SK-N-SH treated with all-trans-retinoic acid at 6 μM for 48 hours (cell line): Measurements from ENCODE around the gene ARHGEF11.

ENCODE experiments used
- ATAC-seq: fragments of 200-7000 bp; cut with Tn5 transposase; 3 replicates; pipeline ENCODE4 v1.9.1; 2020; ENCODE audit warnings: mild to moderate bottlenecking, moderate library complexity
- ARNTL ChIP-seq: fragments of 450-650 bp; formaldehyde crosslinking; IDR thresholded peaks from 2 replicates; pipeline ENCODE4 v1.5.0; 2020; ENCODE audit warnings: low read depth, mild to moderate bottlenecking, moderate library complexity, borderline replicate concordance
- BACH2 ChIP-seq: fragments of 250-450 bp; sonication (Bioruptor Pico); IDR thresholded peaks from 2 replicates; pipeline ENCODE4 v1.9.0; 2021; ENCODE audit warnings: mild to moderate bottlenecking, borderline replicate concordance
- CREB5 ChIP-seq: fragments of 250-450 bp; sonication (Bioruptor Pico); IDR thresholded peaks from 2 replicates; pipeline ENCODE4 v1.5.1; 2020; ENCODE audit warnings: low read depth, mild to moderate bottlenecking, moderate library complexity
- CSRNP3 ChIP-seq: fragments of 250-450 bp; sonication (Bioruptor Pico); IDR thresholded peaks from 2 replicates; pipeline ENCODE4 v1.5.1; 2021; ENCODE audit warnings: mild to moderate bottlenecking, moderate library complexity
- ESRRG ChIP-seq: fragments of 250-450 bp; sonication (Bioruptor Pico); IDR thresholded peaks from 2 replicates; pipeline ENCODE4 v1.6.1; 2021; ENCODE audit warnings: mild to moderate bottlenecking
- ISL1 ChIP-seq: fragments of 250-450 bp; sonication (Bioruptor Pico); IDR thresholded peaks from 2 replicates; pipeline ENCODE4 v2.1.2; 2022; ENCODE audit warnings: mild to moderate bottlenecking, moderate library complexity
- OSR1 ChIP-seq: fragments of 250-450 bp; sonication (Bioruptor Pico); IDR thresholded peaks from 2 replicates; pipeline ENCODE4 v1.8.0; 2022; ENCODE audit warnings: moderate library complexity, mild to moderate bottlenecking, inconsistent platforms
- PATZ1 ChIP-seq: fragments of 250-450 bp; sonication (Bioruptor Pico); IDR thresholded peaks from 2 replicates; pipeline ENCODE4 v1.8.0; 2020; ENCODE audit warnings: mild to moderate bottlenecking, moderate library complexity, borderline replicate concordance
- POU6F1 ChIP-seq: fragments of 250-450 bp; sonication (Bioruptor Pico); IDR thresholded peaks from 2 replicates; pipeline ENCODE4 v1.8.0; 2021; ENCODE audit warnings: low read depth, mild to moderate bottlenecking, moderate library complexity, borderline replicate concordance
- PPARA ChIP-seq: fragments of 250-450 bp; sonication (Bioruptor Pico); IDR thresholded peaks from 2 replicates; pipeline ENCODE4 v1.5.0; 2020; ENCODE audit warnings: mild to moderate bottlenecking, borderline replicate concordance
- RARB ChIP-seq: fragments of 250-450 bp; sonication (Bioruptor Pico); IDR thresholded peaks from 2 replicates; pipeline ENCODE4 v1.8.0; 2021; ENCODE audit warnings: mild to moderate bottlenecking, moderate library complexity
- SNAI2 ChIP-seq: fragments of 250-450 bp; sonication (Bioruptor Pico); IDR thresholded peaks from 2 replicates; pipeline ENCODE4 v1.5.0; 2020; ENCODE audit warnings: mild to moderate bottlenecking, moderate library complexity
- TCF4 ChIP-seq: fragments of 250-450 bp; sonication (Bioruptor Pico); IDR thresholded peaks from 2 replicates; pipeline ENCODE4 v1.8.0; 2021; ENCODE audit warnings: mild to moderate bottlenecking, moderate library complexity, borderline replicate concordance
- TSHZ2 ChIP-seq: fragments of 250-450 bp; sonication (Bioruptor Pico); IDR thresholded peaks from 2 replicates; pipeline ENCODE4 v1.5.0; 2020; ENCODE audit warnings: mild to moderate bottlenecking, moderate library complexity
- ZC3H10 ChIP-seq: fragments of 250-450 bp; sonication (Bioruptor Pico); IDR thresholded peaks from 2 replicates; pipeline ENCODE4 v1.5.1; 2021; ENCODE audit warnings: mild to moderate bottlenecking, moderate library complexity
- ZFP3 ChIP-seq: fragments of 250-450 bp; sonication (Bioruptor Pico); IDR thresholded peaks from 2 replicates; pipeline ENCODE4 v1.5.0; 2020; ENCODE audit warnings: mild to moderate bottlenecking, moderate library complexity
- ZFP30 ChIP-seq: fragments of 450-650 bp; formaldehyde crosslinking; IDR thresholded peaks from 2 replicates; pipeline ENCODE4 v1.5.0; 2022; ENCODE audit warnings: mild to moderate bottlenecking, moderate library complexity
- ZNF565 ChIP-seq: fragments of 450-650 bp; formaldehyde crosslinking; conservative IDR thresholded peaks from 2 replicates; pipeline ENCODE4 v1.5.0; 2020; ENCODE audit warnings: low read depth, mild to moderate bottlenecking, moderate library complexity
- ZNF8 ChIP-seq: fragments of 450-650 bp; formaldehyde crosslinking; IDR thresholded peaks from 2 replicates; pipeline ENCODE4 v1.5.0; 2020; ENCODE audit warnings: mild to moderate bottlenecking, moderate library complexity

The ARHGEF11 gene

GRCh38 chr1:156912861-156913808 lies 132.4 kb downstream of the ARHGEF11 start:
- no peak for TF ChIP-seq ISL1 (CRISPR knock-in tag)
- peak; percentile 54 for TF ChIP-seq TCF4 (CRISPR knock-in tag)
- TF ChIP-seq, all 23 proteins: peak for 1
- ATAC-seq, result peak; percentile 52

GRCh38 chr1:156912310-156912709 lies 133.2 kb downstream of the ARHGEF11 start:
- TF ChIP-seq PATZ1 (CRISPR knock-in tag), result no peak
- TF ChIP-seq BACH2 (CRISPR knock-in tag), result no peak
- TF ChIP-seq ZNF565 (CRISPR knock-in tag), result no peak
- no peak for TF ChIP-seq RARB (CRISPR knock-in tag)
- TF ChIP-seq OSR1, result no peak
- no peak for TF ChIP-seq ESRRG (CRISPR knock-in tag)
- no peak for TF ChIP-seq PPARA
- no peak for TF ChIP-seq CREB5
- no peak for ATAC-seq

GRCh38 chr1:156911577-156912298 lies 133.8 kb downstream of the ARHGEF11 start:
- no peak for ATAC-seq
- TF ChIP-seq SNAI2 (no peak), ARNTL (CRISPR knock-in tag) (no peak), ZFP30 (no peak), ZC3H10 (CRISPR knock-in tag) (no peak), CREB5 (no peak), TSHZ2 (CRISPR knock-in tag) (no peak), ZNF565 (CRISPR knock-in tag) (no peak), ZFP3 (no peak), CSRNP3 (CRISPR knock-in tag) (no peak), ZNF8 (no peak), RARB (CRISPR knock-in tag) (no peak), POU6F1 (CRISPR knock-in tag) (no peak), ISL1 (CRISPR knock-in tag) (no peak)
